GM23248 (cell line): ENCODE results near the gene SNAP91.

ENCODE experiments used
- EZH2 ChIP-seq: fragments of 200-600 bp; sonication (generic); IDR thresholded peaks from 2 replicates; pipeline ENCODE4 v1.6.1; 2018; ENCODE audit warnings: antibody characterized with exemption, mild to moderate bottlenecking; ENCODE audit not compliant: insufficient read depth, poor library complexity, severe bottlenecking
- EZH2phosphoT487 ChIP-seq: fragments of 200-600 bp; sonication (generic); IDR thresholded peaks from 2 replicates; pipeline ENCODE4 v1.6.1; 2018; ENCODE audit warnings: antibody characterized with exemption, moderate library complexity, mild to moderate bottlenecking, low read depth; ENCODE audit not compliant: insufficient read depth

DNA sequence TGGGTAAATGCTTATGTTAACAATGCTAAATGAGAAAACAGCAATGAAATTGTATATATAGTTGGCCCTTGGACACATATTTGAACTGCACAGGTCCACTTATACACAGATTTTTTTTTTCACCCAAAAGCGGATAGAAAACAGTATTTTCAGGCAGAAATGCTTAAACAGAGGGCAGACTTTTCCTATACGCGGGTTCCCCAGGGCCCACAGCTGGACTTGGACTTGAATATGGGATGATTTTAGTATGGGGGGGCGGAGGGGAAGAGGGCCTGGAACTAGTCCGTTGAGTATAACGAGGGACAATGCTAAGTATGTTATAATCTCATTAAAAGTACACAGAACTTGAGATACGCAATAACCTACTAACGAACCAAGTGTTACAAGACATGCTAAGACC, 197.6 kb downstream of the SNAP91 start:
- TF ChIP-seq EZH2 (no peak), EZH2phosphoT487 (no peak)
